Gastroesophageal sphincter (tissue), 3 donors: ENCODE results near the gene SEMA4D.

Experiments used
- EP300 ChIP-seq: sonication (generic); formaldehyde crosslinking; IDR thresholded peaks from one replicate; pipeline ENCODE4 v1.6.1; 2017; ENCODE audit warnings: antibody characterized with exemption, mild to moderate bottlenecking
- POLR2A ChIP-seq, 2 donors: fragments of 450-650 bp; IDR thresholded peaks; one replicate each; pipeline ENCODE4 v1.6.1; 2017; ENCODE audit warnings: antibody characterized with exemption in 2 of 2, mild to moderate bottlenecking in 2 of 2, moderate library complexity in 1 of 2
- POLR2AphosphoS5 ChIP-seq: sonication (generic); formaldehyde crosslinking; IDR thresholded peaks from one replicate; pipeline ENCODE4 v1.6.1; 2017; ENCODE audit warnings: antibody characterized with exemption
- TF ChIP-seq, protein P1 (sequence below), 4 experiments: fragments of 200-600 bp in 2 of 4; fragments of 450-650 bp in 2 of 4; sonication (generic) in 1 of 4; IDR thresholded peaks; one replicate each; pipeline ENCODE4 v1.5.1; 2017 to 2019; ENCODE audit warnings: antibody characterized with exemption in 4 of 4, mild to moderate bottlenecking in 2 of 4, moderate library complexity in 2 of 4

DNA sequence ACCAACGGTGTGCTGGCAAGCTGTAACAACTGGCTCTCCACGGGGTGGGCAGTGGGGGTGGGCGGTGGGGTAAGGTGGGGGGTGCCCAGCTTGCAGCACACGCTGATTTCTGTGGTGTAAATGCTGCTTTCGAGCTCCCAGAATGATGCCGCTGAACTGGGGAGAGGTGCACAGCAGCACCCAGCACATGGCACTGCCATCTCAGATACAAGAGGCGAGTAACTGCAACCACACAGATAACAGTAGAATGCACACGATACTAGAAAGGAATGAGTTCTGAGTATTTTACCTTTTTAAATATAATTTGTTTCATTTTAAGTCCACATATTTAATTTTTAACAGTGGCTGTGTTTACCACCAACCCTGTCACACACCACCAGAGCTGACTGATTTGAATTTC lies 87.9 kb downstream of the SEMA4D start:
- no peak for TF ChIP-seq POLR2AphosphoS5
- no peak for TF ChIP-seq EP300
- TF ChIP-seq, protein P1, sequence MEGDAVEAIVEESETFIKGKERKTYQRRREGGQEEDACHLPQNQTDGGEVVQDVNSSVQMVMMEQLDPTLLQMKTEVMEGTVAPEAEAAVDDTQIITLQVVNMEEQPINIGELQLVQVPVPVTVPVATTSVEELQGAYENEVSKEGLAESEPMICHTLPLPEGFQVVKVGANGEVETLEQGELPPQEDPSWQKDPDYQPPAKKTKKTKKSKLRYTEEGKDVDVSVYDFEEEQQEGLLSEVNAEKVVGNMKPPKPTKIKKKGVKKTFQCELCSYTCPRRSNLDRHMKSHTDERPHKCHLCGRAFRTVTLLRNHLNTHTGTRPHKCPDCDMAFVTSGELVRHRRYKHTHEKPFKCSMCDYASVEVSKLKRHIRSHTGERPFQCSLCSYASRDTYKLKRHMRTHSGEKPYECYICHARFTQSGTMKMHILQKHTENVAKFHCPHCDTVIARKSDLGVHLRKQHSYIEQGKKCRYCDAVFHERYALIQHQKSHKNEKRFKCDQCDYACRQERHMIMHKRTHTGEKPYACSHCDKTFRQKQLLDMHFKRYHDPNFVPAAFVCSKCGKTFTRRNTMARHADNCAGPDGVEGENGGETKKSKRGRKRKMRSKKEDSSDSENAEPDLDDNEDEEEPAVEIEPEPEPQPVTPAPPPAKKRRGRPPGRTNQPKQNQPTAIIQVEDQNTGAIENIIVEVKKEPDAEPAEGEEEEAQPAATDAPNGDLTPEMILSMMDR (IDR thresholded peaks at IDR 0.05), result no peak
- no peak for TF ChIP-seq POLR2A (IDR thresholded peaks at IDR 0.05)
